ENCODE measurements around the gene BTBD17.

DNA sequence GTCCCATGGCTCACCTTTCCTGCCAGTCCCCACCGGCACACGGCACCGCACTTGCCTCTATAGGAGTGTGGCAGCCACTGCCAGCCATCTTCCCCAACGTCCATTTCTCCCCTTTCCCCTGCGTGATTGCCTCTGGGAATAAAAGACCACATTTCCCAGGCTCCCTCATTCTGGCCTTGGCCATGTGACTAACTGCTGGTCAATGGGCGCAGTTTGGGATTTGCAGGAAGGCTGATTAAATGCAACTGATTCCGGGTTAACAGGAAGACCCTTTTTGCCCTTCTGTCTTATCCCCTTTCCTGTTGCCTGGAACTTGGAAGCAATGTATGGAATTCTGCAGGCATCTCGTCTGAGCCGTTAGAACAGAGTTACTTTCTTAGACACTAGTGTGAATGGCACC lies 3.0 kb downstream of the BTBD17 start:
- TF ChIP-seq, protein P1, sequence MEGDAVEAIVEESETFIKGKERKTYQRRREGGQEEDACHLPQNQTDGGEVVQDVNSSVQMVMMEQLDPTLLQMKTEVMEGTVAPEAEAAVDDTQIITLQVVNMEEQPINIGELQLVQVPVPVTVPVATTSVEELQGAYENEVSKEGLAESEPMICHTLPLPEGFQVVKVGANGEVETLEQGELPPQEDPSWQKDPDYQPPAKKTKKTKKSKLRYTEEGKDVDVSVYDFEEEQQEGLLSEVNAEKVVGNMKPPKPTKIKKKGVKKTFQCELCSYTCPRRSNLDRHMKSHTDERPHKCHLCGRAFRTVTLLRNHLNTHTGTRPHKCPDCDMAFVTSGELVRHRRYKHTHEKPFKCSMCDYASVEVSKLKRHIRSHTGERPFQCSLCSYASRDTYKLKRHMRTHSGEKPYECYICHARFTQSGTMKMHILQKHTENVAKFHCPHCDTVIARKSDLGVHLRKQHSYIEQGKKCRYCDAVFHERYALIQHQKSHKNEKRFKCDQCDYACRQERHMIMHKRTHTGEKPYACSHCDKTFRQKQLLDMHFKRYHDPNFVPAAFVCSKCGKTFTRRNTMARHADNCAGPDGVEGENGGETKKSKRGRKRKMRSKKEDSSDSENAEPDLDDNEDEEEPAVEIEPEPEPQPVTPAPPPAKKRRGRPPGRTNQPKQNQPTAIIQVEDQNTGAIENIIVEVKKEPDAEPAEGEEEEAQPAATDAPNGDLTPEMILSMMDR (IDR thresholded peaks at IDR 0.05; ENCODE audit: control extremely low read depth in 1 of 3, insufficient read depth in 1 of 3, low read depth in 1 of 3, low read length in 3 of 3): no peak
- TF ChIP-seq FOSL1 (IDR thresholded peaks at IDR 0.05; ENCODE audit: insufficient read depth, low read depth, low read length): no peak
- TF ChIP-seq CHD1 (IDR thresholded peaks at IDR 0.05; ENCODE audit: low read depth, low read length): no peak
- no peak for TF ChIP-seq POLR2AphosphoS5 (IDR thresholded peaks at IDR 0.05; ENCODE audit: low read depth, low read length)
- TF ChIP-seq MAFK (IDR thresholded peaks at IDR 0.05; ENCODE audit: low read depth, low read length): no peak
- TF ChIP-seq JUND (IDR thresholded peaks at IDR 0.05; ENCODE audit: low read length): no peak
- no peak for TF ChIP-seq EP300 (IDR thresholded peaks at IDR 0.05; ENCODE audit: borderline replicate concordance in 1 of 2, low read depth in 2 of 2, low read length in 2 of 2)
- TF ChIP-seq RNF2 (IDR thresholded peaks at IDR 0.05; ENCODE audit: borderline replicate concordance, low read depth, low read length, missing control alignments, poor library complexity, severe bottlenecking): no peak
- no peak for TF ChIP-seq JUN (IDR thresholded peaks at IDR 0.05; ENCODE audit: low read depth, low read length)
- TF ChIP-seq, protein P2, sequence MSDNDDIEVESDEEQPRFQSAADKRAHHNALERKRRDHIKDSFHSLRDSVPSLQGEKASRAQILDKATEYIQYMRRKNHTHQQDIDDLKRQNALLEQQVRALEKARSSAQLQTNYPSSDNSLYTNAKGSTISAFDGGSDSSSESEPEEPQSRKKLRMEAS (IDR thresholded peaks at IDR 0.05): no peak
- TF ChIP-seq SUZ12 (IDR thresholded peaks at IDR 0.05; ENCODE audit: low read length): no peak
